Heart right ventricle (tissue), 16 donors: ENCODE data around the gene YRDC. TPM values are rescaled to one million over a fixed set of nuclear protein-coding genes. Genes with fewer than 3 reads are reported as not detected.

ENCODE experiments used
- ATAC-seq, 8 donors: fragments of 200-7000 bp; cut with Tn5 transposase; one replicate each; pipeline ENCODE4 v1.9.1; 2020; ENCODE audit warnings: mild to moderate bottlenecking in 8 of 8, moderate library complexity in 8 of 8, moderate number of reproducible peaks in 1 of 8
- DNase-seq, 2 donors: peaks; one replicate each; pipeline ENCODE4 v3.0.0-alpha.2; 2020
- H3K27ac ChIP-seq, 10 donors: fragments of 200-600 bp; sonication (generic) in 2 of 10; one replicate each; pipeline versions ENCODE4 v1.5.0 to v1.8.0; 2020 to 2022; ENCODE audit warnings: mild to moderate bottlenecking in 3 of 10
- H3K27me3 ChIP-seq, 7 donors: fragments of 200-600 bp; one replicate each; pipeline ENCODE4 v1.8.0; 2021 to 2022; ENCODE audit warnings: mild to moderate bottlenecking in 2 of 7
- H3K36me3 ChIP-seq, 9 donors: fragments of 200-600 bp; sonication (generic) in 1 of 9; one replicate each; pipeline versions ENCODE4 v1.5.0 to v1.8.0; 2020 to 2022; ENCODE audit warnings: mild to moderate bottlenecking in 2 of 9
- H3K4me1 ChIP-seq, 9 donors: fragments of 200-600 bp; sonication (generic) in 1 of 9; one replicate each; pipeline versions ENCODE4 v1.5.0 to v1.8.0; 2020 to 2022; ENCODE audit warnings: mild to moderate bottlenecking in 4 of 9
- H3K4me3 ChIP-seq, 10 donors: fragments of 200-600 bp; sonication (generic) in 2 of 10; one replicate each; pipeline versions ENCODE4 v1.5.0 to v1.8.0; 2020 to 2022; ENCODE audit warnings: mild to moderate bottlenecking in 7 of 10, moderate library complexity in 2 of 10
- H3K9me3 ChIP-seq, 11 donors: fragments of 200-600 bp in 10 of 11; sonication (generic) in 2 of 11; one replicate each; pipeline versions ENCODE4 v1.5.0 to v1.8.0; 2013 to 2022; ENCODE audit warnings: mild to moderate bottlenecking in 2 of 11, control low read depth in 1 of 11, moderate library complexity in 1 of 11
- WGBS, 2 donors: extraction: QIAGEN DNeasy Blood & Tissue Kit; methylation state at CpG; one replicate each; pipeline ENCODE4 v1.1.7; 2013; ENCODE audit warnings: inconsistent platforms in 1 of 2; 5-methylcytosine and 5-hydroxymethylcytosine counted together
- intact Hi-C, 10 donors: fragments of 100-400 bp; cut with DNase I; formaldehyde crosslinking; loops; one replicate each; pipeline versions ENCODE4 v1.11.1 to v1.14.2; 2022
- polyA plus RNA-seq, 2 donors: library from polyadenylated mRNA; stranded (reverse); fragments of 200-250 nt; gene quantifications; one replicate each; pipeline ENCODE4 v1.2.3, GENCODE V29; 2013
- total RNA-seq, 10 donors: library from RNA; stranded (reverse); fragmentation: NEBNext Ultra II Directional in 3 of 10; extraction: Animal tissue kit (Norgen Biotek cat#: 25700) in 3 of 10; gene quantifications; one replicate each; pipeline versions ENCODE4 v1.2.1 to v1.2.4, GENCODE V29; 2021 to 2023
- TF ChIP-seq, protein P1 (sequence below), 9 donors: fragments of 200-600 bp; sonication (generic) in 2 of 9; IDR thresholded peaks; one replicate each; pipeline versions ENCODE4 v1.5.0 to v1.8.0; 2021 to 2022; ENCODE audit warnings: antibody characterized with exemption in 9 of 9, mild to moderate bottlenecking in 5 of 9, moderate library complexity in 1 of 9
- donor health status: Arrhythmogenic right ventricular cardiomyopathy.
- donor health status: ischemic (EF 13 %, LVEDD 7.1; RV severe dilation, severe dysfunction).
- donor health status: healthy with polysubstance abuse.
- donor health status: DM: no; HTN: yes; CAD: no.
- donor health status: DM: no; HTN: no; CAD: no.
- donor health status: ischemic (EF 25% LVEDD 6.9; RV normal size, moderate dysfunction).
- donor health status: ischemic (EF 25% LVEDD 5.7; RV mildly dilated, moderate dysfunction).
- donor health status: healthy.
- donor health status: DM: yes; HTN: yes; CAD: no.
- donor health status: Ischemic cardiomyopathy.
- donor health status: ischemic (EF 35%, LVEDD 5.7; RV mildly dilated, moderate dysfunction).
- donor health status: nonischemic (EF 11% LVEDD 7.7; RV severe dilation, severe dysfunction).
- donor health status: DM: yes; HTN: yes; CAD: no.
- donor health status: PGD.
- donor health status: ischemic (EF 29% LVEDD 5.4; RV normal size, mild dysfunction).
- donor health status: nonischemic (EF 23%, LVEDD 6.1; RV moderate dilation, normal function).

The YRDC gene
- total and polyA plus RNA-seq, 12 donors: 3.3 to 15.9 (median 5.5) TPM

DNA sequence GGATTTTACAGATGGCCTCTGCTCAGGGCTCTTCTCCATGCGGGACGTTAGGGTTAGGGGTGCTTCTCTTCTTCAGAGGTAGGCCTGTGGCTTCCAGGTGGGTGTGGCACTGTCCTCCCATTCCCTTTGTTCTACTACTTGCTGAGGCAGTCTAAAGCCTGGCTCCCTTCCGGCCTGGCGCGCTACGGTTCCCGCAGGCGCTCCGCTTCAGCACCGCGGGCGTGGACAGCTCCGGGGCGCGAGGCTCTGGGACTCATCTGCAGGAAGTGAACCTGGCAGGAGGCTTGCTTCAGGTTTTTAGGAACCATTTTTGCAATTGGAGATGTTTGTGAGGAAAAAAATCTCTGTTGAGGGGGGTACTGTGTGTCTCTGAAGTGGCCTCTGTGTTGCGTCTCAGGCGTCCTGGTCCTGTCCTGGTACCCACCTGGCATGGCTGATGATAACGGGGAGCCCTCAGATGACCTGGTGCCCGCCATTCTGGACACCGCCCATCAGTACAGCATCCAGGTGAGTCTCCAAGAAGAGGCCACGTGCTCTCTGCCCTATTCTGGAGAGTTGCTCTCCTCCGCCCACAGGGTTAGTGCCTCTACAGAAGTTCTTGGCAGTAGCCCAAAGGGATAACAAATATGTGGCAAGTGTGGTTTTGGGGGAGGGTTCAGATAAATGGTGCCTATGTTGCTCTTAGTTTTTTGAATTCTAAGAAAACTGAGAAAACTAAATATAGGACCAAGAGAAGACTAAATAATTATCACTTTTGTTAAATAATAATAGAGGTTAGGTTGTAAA, 12.5 kb downstream of the YRDC start:
- Histone ChIP-seq H3K4me1 (peaks cover 0 to 22% (median 16%) of the 10 kb centered on the region in 9 donors), H3K27ac (no peak overlapping the region), H3K27me3 (peaks cover 0 to 33% (median 0%) of the 10 kb centered on the region in 7 donors), H3K4me3 (peak overlapping the region in 2 of 10 donors; percentile 61 to 67), H3K9me3 (no peaks in the 10 kb centered on the region), H3K36me3 (peaks cover 0 to 15% (median 0%) of the 10 kb centered on the region in 9 donors)
- ATAC-seq (peak; percentile 44 to 81 (median 76)), DNase-seq (peak; percentile 41 to 61)
- 23 to 25% methylated on average over 22 of the region's 22 CpGs for WGBS, 2 donors
- intact Hi-C loops: no loop called here
- TF ChIP-seq, protein P1, sequence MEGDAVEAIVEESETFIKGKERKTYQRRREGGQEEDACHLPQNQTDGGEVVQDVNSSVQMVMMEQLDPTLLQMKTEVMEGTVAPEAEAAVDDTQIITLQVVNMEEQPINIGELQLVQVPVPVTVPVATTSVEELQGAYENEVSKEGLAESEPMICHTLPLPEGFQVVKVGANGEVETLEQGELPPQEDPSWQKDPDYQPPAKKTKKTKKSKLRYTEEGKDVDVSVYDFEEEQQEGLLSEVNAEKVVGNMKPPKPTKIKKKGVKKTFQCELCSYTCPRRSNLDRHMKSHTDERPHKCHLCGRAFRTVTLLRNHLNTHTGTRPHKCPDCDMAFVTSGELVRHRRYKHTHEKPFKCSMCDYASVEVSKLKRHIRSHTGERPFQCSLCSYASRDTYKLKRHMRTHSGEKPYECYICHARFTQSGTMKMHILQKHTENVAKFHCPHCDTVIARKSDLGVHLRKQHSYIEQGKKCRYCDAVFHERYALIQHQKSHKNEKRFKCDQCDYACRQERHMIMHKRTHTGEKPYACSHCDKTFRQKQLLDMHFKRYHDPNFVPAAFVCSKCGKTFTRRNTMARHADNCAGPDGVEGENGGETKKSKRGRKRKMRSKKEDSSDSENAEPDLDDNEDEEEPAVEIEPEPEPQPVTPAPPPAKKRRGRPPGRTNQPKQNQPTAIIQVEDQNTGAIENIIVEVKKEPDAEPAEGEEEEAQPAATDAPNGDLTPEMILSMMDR (IDR thresholded peaks at IDR 0.05): no peak

DNA sequence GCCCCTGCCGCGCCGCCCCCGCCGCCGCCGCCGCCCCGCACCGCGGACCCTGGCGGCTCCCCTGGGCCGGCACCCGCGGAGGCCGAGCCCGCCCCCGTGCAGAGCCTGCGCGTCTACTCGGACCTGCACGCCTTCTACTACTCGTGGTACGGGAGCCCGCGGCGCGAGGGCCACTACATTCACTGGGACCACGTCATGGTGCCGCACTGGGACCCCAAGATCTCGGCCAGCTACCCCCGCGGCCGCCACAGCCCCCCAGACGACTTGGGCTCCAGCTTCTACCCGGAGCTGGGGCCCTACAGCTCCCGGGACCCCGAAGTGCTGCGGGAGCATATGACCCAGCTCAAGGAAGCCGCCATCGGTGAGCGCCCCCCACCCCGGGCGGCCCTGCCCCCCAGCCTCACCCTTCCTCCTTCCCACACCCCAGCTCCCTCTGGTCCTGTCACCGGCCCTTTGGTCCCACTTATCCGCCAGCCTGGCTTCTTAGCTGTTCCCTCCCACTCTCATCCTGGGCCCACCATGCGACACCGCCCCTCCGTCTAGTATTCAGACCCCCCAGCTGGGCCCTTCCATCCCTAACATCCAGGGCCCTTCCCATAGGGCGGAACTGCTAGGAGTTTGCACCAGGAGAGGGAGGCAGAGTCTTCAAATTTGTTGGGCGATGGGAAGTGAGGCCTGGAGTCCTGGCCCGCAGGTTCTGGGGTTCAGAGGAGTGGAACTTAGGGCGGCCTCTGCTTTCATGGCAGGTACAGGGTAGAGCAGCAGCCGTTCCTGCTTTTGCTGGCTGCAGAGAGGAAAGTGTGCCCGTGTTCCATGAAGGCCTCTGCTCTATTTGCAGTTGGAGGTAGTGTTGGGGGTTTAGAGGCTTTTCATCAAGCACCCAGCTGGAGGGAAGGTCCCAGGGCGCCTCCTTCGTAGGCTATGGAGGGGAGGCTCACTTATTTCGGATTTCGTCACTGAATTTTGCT, 13.4 kb downstream of the YRDC start:
- Histone ChIP-seq H3K27me3 (peaks cover 0 to 39% (median 8%) of the 10 kb centered on the region in 7 donors), H3K36me3 (peaks cover 0 to 6% (median 0%) of the 10 kb centered on the region in 9 donors), H3K9me3 (no peaks in the 10 kb centered on the region), H3K27ac (no peak overlapping the region), H3K4me1 (peaks cover 0 to 22% (median 16%) of the 10 kb centered on the region in 9 donors), H3K4me3 (peak overlapping the region in 9 of 10 donors; percentile 14 to 67 (median 59))
- intact Hi-C loops: no loop called here
- WGBS, 2 donors: 8 to 11% methylated on average over 50 to 59 of the region's 59 CpGs
- ATAC-seq: peak in 1 of 8 donors; percentile 8
- no peak for DNase-seq
- TF ChIP-seq, protein P1 (IDR thresholded peaks at IDR 0.05): no peak

DNA sequence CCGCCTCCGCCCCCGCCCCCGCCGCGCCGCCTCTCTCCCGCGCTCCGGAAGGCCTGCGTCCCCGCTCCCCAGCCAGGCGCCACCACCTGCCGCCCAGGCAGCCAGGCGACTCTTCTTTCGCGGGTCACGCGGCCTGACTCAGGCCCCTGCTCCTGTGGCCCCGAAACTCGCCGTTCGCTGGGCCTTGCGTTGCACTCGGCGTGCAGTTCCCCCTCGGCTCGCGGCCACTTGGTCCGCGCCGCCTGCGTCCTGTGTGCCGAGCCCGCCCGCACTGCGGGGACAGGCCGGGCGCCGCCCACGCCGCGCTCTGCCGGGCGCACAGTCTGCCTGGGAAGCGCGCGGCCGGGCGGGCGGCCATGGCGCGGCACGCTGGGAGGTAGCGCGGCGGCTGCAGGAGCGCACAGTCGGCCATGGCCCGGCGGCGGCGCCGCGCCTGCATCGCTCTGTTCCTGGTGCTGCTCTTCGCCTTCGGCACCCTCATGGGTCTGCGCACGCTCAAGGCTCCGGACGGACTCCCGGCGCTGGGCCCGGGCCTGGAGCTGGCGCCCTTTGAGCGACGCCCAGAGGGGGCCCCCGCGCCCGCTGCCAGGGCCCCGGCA, 14.1 kb downstream of the YRDC start, which contains the start of gene MANEAL:
MANEAL (plus strand) TSS at position 75 of the 599 bp plus-strand sequence; CDS start at position 411, 336 bp downstream.
- Histone ChIP-seq H3K27ac (no peak within 1 kb of the TSS), H3K9me3 (no peaks in the 10 kb centered on the region), H3K27me3 (peaks cover 0 to 47% (median 12%) of the 10 kb centered on the region in 7 donors), H3K4me3 (peak within 1 kb of the TSS in 9 of 10 donors; percentile 48 to 67 (median 59)), H3K4me1 (peaks cover 0 to 22% (median 16%) of the 10 kb centered on the region in 9 donors), H3K36me3 (no peaks in the 10 kb centered on the region)
- DNase-seq: peak in 1 of 2 donors; percentile 42
- TF ChIP-seq, protein P1 (IDR thresholded peaks at IDR 0.05): no peak
- 0% methylated on average over 46 to 80 of the region's 82 CpGs for WGBS, 2 donors
- ATAC-seq: peak; percentile 68 to 89 (median 81)
- intact Hi-C loops: no loop called here
